Mesendoderm (in vitro differentiated cells): ENCODE data around the gene RECK.

Experiments
- DNase-seq: peaks from one replicate; pipeline ENCODE4 v3.0.0; 2013
- H2AK5ac ChIP-seq: 2 replicates; pipeline ENCODE4 v1.6.1; 2013; ENCODE audit warnings: low read length, inconsistent platforms
- H2BK120ac ChIP-seq: 2 replicates; pipeline ENCODE4 v1.6.1; 2013; ENCODE audit warnings: low read depth, mild to moderate bottlenecking, low read length, moderate library complexity, mixed read lengths
- H2BK15ac ChIP-seq: replicated peaks from 2 replicates; pipeline ENCODE4 v1.6.1; 2013; ENCODE audit warnings: low read depth, mild to moderate bottlenecking, moderate library complexity
- H2BK5ac ChIP-seq: 2 replicates; pipeline ENCODE4 v1.6.1; 2013; ENCODE audit warnings: low read length, inconsistent platforms
- H3K18ac ChIP-seq: 2 replicates; pipeline ENCODE4 v1.6.1; 2013; ENCODE audit warnings: mild to moderate bottlenecking, low read length, mixed read lengths
- H3K23ac ChIP-seq: one replicate; pipeline ENCODE4 v1.6.1; 2013; ENCODE audit warnings: low read length
- H3K27ac ChIP-seq: 2 replicates; pipeline ENCODE4 v1.5.1; 2013; ENCODE audit warnings: low read depth, mild to moderate bottlenecking, inconsistent platforms, low read length, moderate library complexity
- H3K27me3 ChIP-seq: 2 replicates; pipeline ENCODE4 v1.6.1; 2013; ENCODE audit warnings: low read length, control low read depth, mild to moderate bottlenecking, inconsistent platforms; ENCODE audit not compliant: insufficient read depth, poor library complexity
- H3K36me3 ChIP-seq: 2 replicates; pipeline ENCODE4 v1.6.1; 2013; ENCODE audit warnings: low read length, inconsistent platforms; ENCODE audit not compliant: control insufficient read depth, insufficient read depth
- H3K4ac ChIP-seq: one replicate; pipeline ENCODE4 v1.6.1; 2013; ENCODE audit warnings: low read depth, mild to moderate bottlenecking, low read length, moderate library complexity
- H3K4me1 ChIP-seq: 2 replicates; pipeline ENCODE4 v1.6.1; 2013; ENCODE audit warnings: low read depth, low read length, inconsistent platforms; ENCODE audit not compliant: control insufficient read depth
- H3K4me2 ChIP-seq: 2 replicates; pipeline ENCODE4 v1.6.1; 2013; ENCODE audit warnings: low read length
- H3K4me3 ChIP-seq: 2 replicates; pipeline ENCODE4 v1.5.1; 2013; ENCODE audit warnings: mild to moderate bottlenecking, low read length
- H3K56ac ChIP-seq: one replicate; pipeline ENCODE4 v1.6.1; 2013; ENCODE audit warnings: low read length
- H3K79me1 ChIP-seq: 2 replicates; pipeline ENCODE4 v1.6.1; 2013; ENCODE audit warnings: low read length, inconsistent platforms
- H3K79me2 ChIP-seq: 2 replicates; pipeline ENCODE4 v1.6.1; 2013; ENCODE audit warnings: mild to moderate bottlenecking, low read length; ENCODE audit not compliant: control insufficient read depth, insufficient read depth
- H3K9ac ChIP-seq: 2 replicates; pipeline ENCODE4 v1.6.1; 2013; ENCODE audit warnings: low read length, inconsistent platforms
- H4K5ac ChIP-seq: one replicate; pipeline ENCODE4 v1.6.1; 2013; ENCODE audit warnings: low read length
- H4K8ac ChIP-seq: one replicate; pipeline ENCODE4 v1.6.1; 2013; ENCODE audit warnings: low read depth, mild to moderate bottlenecking, control low read depth, low read length, moderate library complexity
- WGBS: extraction: QIAGEN DNeasy Blood & Tissue Kit; methylation state at CpG from one replicate; pipeline ENCODE4 v1.1.7; 2013; ENCODE audit warnings: low lambda C conversion rate, missing lambda C conversion rate; ENCODE audit not compliant: insufficient coverage; ENCODE audit errors: extremely low coverage; 5-methylcytosine and 5-hydroxymethylcytosine counted together

RECK gene

GRCh38 chr9:36035006-36035405 is 1.7 kb upstream of the RECK start:
- no peak overlapping the region for H4K8ac ChIP-seq
- H2BK15ac ChIP-seq: no peak overlapping the region
- no peak overlapping the region for H3K18ac ChIP-seq
- no peaks in the 10 kb centered on the region for H3K27me3 ChIP-seq
- H3K56ac ChIP-seq: no peak overlapping the region
- H3K4me3 ChIP-seq: no peak overlapping the region
- no peaks in the 10 kb centered on the region for H3K79me2 ChIP-seq
- H3K36me3 ChIP-seq: no peaks in the 10 kb centered on the region
- H3K9ac ChIP-seq: no peak overlapping the region
- H3K23ac ChIP-seq: no peak overlapping the region
- WGBS: no CpG with 5 or more reads among the region's 2 CpGs
- H4K5ac ChIP-seq: no peak overlapping the region
- H3K4ac ChIP-seq: no peak overlapping the region
- no peak overlapping the region for H3K27ac ChIP-seq
- no peak overlapping the region for H3K4me2 ChIP-seq
- no peak overlapping the region for H2BK120ac ChIP-seq
- H2AK5ac ChIP-seq: no peak overlapping the region
- DNase-seq: no peak
- H3K79me1 ChIP-seq: peaks cover 2% of the 10 kb centered on the region
- no peak overlapping the region for H2BK5ac ChIP-seq
- peaks cover 5% of the 10 kb centered on the region for H3K4me1 ChIP-seq

GRCh38 chr9:36036253-36036779 is 397 bp upstream of the RECK start:
- Histone ChIP-seq H3K4me1 (peaks cover 7% of the 10 kb centered on the region), H3K27me3 (no peaks in the 10 kb centered on the region), H3K23ac (no peak overlapping the region), H3K79me1 (peaks cover 2% of the 10 kb centered on the region), H4K8ac (no peak overlapping the region), H3K36me3 (no peaks in the 10 kb centered on the region), H2BK15ac (no peak overlapping the region), H3K27ac (no peak overlapping the region), H3K4me3 (peak overlapping the region; percentile 33), H3K4ac (no peak overlapping the region), H2BK5ac (peak overlapping the region; percentile 23), H2AK5ac (no peak overlapping the region), H3K4me2 (peak overlapping the region; percentile 94), H2BK120ac (no peak overlapping the region), H3K9ac (peak overlapping the region; percentile 70), H4K5ac (no peak overlapping the region), H3K79me2 (no peaks in the 10 kb centered on the region), H3K56ac (peak overlapping the region; percentile 93), H3K18ac (no peak overlapping the region)
- DNase-seq: no peak
- WGBS: no CpG with 5 or more reads among the region's 20 CpGs

GRCh38 chr9:36037549-36038122 is 923 bp downstream of the RECK start:
- Histone ChIP-seq H3K4ac (no peak overlapping the region), H3K79me2 (no peaks in the 10 kb centered on the region), H3K18ac (peak overlapping the region; percentile 69), H3K4me1 (peaks cover 7% of the 10 kb centered on the region), H3K56ac (peak overlapping the region; percentile 91), H2AK5ac (no peak overlapping the region), H3K4me2 (peak overlapping the region; percentile 98), H3K4me3 (peak overlapping the region; percentile 77), H2BK120ac (no peak overlapping the region), H2BK5ac (no peak overlapping the region), H3K36me3 (no peaks in the 10 kb centered on the region), H3K79me1 (peaks cover 3% of the 10 kb centered on the region), H3K23ac (no peak overlapping the region), H3K27ac (no peak overlapping the region), H4K8ac (no peak overlapping the region), H2BK15ac (no peak overlapping the region), H3K27me3 (no peaks in the 10 kb centered on the region), H3K9ac (peak overlapping the region; percentile 87), H4K5ac (no peak overlapping the region)
- WGBS: no CpG with 5 or more reads among the region's 18 CpGs
- DNase-seq: no peak

- H3K27ac ChIP-seq: no peak overlapping the region
- H3K79me2 ChIP-seq: no peaks in the 10 kb centered on the region
- no peak overlapping the region for H3K4me2 ChIP-seq
- no peaks in the 10 kb centered on the region for H3K27me3 ChIP-seq
- DNase-seq: no peak
- peaks cover 7% of the 10 kb centered on the region for H3K4me1 ChIP-seq
- WGBS: no CpG with 5 or more reads among the region's 1 CpG
- H4K5ac ChIP-seq: no peak overlapping the region
- H3K56ac ChIP-seq: no peak overlapping the region
- H4K8ac ChIP-seq: no peak overlapping the region
- no peak overlapping the region for H3K23ac ChIP-seq
- peaks cover 3% of the 10 kb centered on the region for H3K79me1 ChIP-seq
- H3K4me3 ChIP-seq: no peak overlapping the region
- no peak overlapping the region for H2BK15ac ChIP-seq
- no peak overlapping the region for H3K18ac ChIP-seq
- H3K9ac ChIP-seq: no peak overlapping the region
- H3K36me3 ChIP-seq: no peaks in the 10 kb centered on the region
- H2BK120ac ChIP-seq: no peak overlapping the region
- no peak overlapping the region for H2BK5ac ChIP-seq
- H2AK5ac ChIP-seq: no peak overlapping the region
- no peak overlapping the region for H3K4ac ChIP-seq
These were observed 2.4 kb downstream of the RECK start for GRCh38 chr9:36039121-36039520.

GRCh38 chr9:36039696-36040095 is 3.0 kb downstream of the RECK start:
- no peak overlapping the region for H2AK5ac ChIP-seq
- H2BK5ac ChIP-seq: no peak overlapping the region
- no peak overlapping the region for H4K5ac ChIP-seq
- peaks cover 7% of the 10 kb centered on the region for H3K4me1 ChIP-seq
- H3K27ac ChIP-seq: no peak overlapping the region
- no peak overlapping the region for H3K23ac ChIP-seq
- H3K27me3 ChIP-seq: no peaks in the 10 kb centered on the region
- no peak overlapping the region for H3K4ac ChIP-seq
- no peak for DNase-seq
- H3K36me3 ChIP-seq: no peaks in the 10 kb centered on the region
- no peak overlapping the region for H3K18ac ChIP-seq
- no peak overlapping the region for H4K8ac ChIP-seq
- no peaks in the 10 kb centered on the region for H3K79me2 ChIP-seq
- no peak overlapping the region for H3K4me2 ChIP-seq
- no peak overlapping the region for H3K9ac ChIP-seq
- WGBS: no CpG with 5 or more reads among the region's 1 CpG
- H2BK15ac ChIP-seq: no peak overlapping the region
- H2BK120ac ChIP-seq: no peak overlapping the region
- H3K56ac ChIP-seq: no peak overlapping the region
- H3K79me1 ChIP-seq: peaks cover 3% of the 10 kb centered on the region
- no peak overlapping the region for H3K4me3 ChIP-seq
